Osteoblast (primary cell): ENCODE measurements around the gene GSAP. TPM values are rescaled to one million over a fixed set of nuclear protein-coding genes. Genes with fewer than 3 reads are reported as not detected.
"Not testable (repeated sequence)": the region's sequence is repeated elsewhere in the genome, so short reads cannot be mapped to it uniquely, and the experiment has no call there.

ENCODE experiments used
- DNase-seq: peaks from one replicate; pipeline ENCODE4 v3.0.0; 2011; ENCODE audit warnings: low spot score, mixed read lengths; ENCODE audit not compliant: insufficient read length; ENCODE audit errors: missing footprints
- H2AFZ ChIP-seq: 2 replicates; pipeline ENCODE4 v1.6.0; 2011; ENCODE audit warnings: mild to moderate bottlenecking, low read length
- H3K27ac ChIP-seq: 2 replicates; pipeline ENCODE4 v1.5.1; 2011; ENCODE audit warnings: mild to moderate bottlenecking, low read depth, low read length, moderate library complexity
- H3K27me3 ChIP-seq: 2 replicates; pipeline ENCODE4 v1.6.0; 2012; ENCODE audit warnings: mild to moderate bottlenecking, control low read depth, inconsistent platforms, low read length, moderate library complexity; ENCODE audit not compliant: insufficient read depth
- H3K36me3 ChIP-seq: 2 replicates; pipeline ENCODE4 v1.5.1; 2011; ENCODE audit warnings: mild to moderate bottlenecking, low read length, control low read depth, moderate library complexity; ENCODE audit not compliant: insufficient read depth
- H3K4me1 ChIP-seq: 2 replicates; pipeline ENCODE4 v1.5.1; 2011; ENCODE audit warnings: mild to moderate bottlenecking, low read length, control low read depth, moderate library complexity; ENCODE audit not compliant: insufficient read depth
- H3K4me2 ChIP-seq: 2 replicates; pipeline ENCODE4 v1.6.0; 2011; ENCODE audit warnings: mild to moderate bottlenecking, low read length; ENCODE audit not compliant: insufficient read depth
- H3K4me3 ChIP-seq: fragments of 200-600 bp; sonication (generic); 3 replicates; pipeline ENCODE4 v1.5.1; 2012; ENCODE audit warnings: mild to moderate bottlenecking, low read length, inconsistent platforms; ENCODE audit not compliant: insufficient read depth
- H3K79me2 ChIP-seq: 2 replicates; pipeline ENCODE4 v1.6.0; 2012; ENCODE audit warnings: mild to moderate bottlenecking, low read length, control low read depth, inconsistent platforms; ENCODE audit not compliant: insufficient read depth
- H3K9me3 ChIP-seq: 2 replicates; pipeline ENCODE4 v1.5.1; 2011; ENCODE audit warnings: low read depth, low read length, control low read depth
- H4K20me1 ChIP-seq: 2 replicates; pipeline ENCODE4 v1.6.0; 2012; ENCODE audit warnings: mild to moderate bottlenecking, low read length, control low read depth; ENCODE audit not compliant: insufficient read depth
- total RNA-seq: library from RNA; depleted of rRNA; stranded (reverse); fragments of >200 nt; gene quantifications from 2 replicates; pipeline ENCODE4 v1.2.3, GENCODE V29; 2012
- TF ChIP-seq, protein P1 (sequence below): IDR thresholded peaks from 2 replicates; pipeline ENCODE4 v1.5.1; 2011; ENCODE audit warnings: mild to moderate bottlenecking, low read depth, low read length, moderate library complexity; ENCODE audit errors: extremely low read depth

The GSAP gene
- total RNA-seq, 1 donor, result 13.0 TPM

DNA sequence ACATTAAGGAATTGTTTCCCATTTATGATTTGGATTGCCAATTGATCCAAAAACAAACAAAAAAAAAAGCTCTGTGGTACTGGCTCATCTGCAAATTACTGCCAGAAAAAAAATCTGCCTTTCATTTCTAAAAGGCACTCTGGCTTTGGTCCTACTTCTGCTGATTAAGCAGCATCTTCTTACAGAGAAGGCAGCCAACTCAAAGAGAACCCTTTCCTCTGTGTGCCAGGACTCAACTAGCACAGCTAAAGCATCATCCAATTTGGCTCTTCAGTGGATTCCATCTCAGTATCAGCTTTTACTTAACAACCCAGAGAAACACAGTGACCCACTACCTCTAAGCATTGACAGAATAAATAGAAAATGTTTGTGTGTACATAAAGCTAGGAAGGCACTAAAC is 80.6 kb downstream of the GSAP start:
- Histone ChIP-seq H3K36me3 (no peaks in the 10 kb centered on the region), H3K79me2 (no peaks in the 10 kb centered on the region), H3K4me1 (peaks cover 4% of the 10 kb centered on the region), H3K27me3 (no peaks in the 10 kb centered on the region), H3K27ac (no peak overlapping the region), H3K4me2 (no peak overlapping the region), H3K4me3 (no peak overlapping the region), H3K9me3 (no peaks in the 10 kb centered on the region), H4K20me1 (no peaks in the 10 kb centered on the region), H2AFZ (no peak overlapping the region)
- TF ChIP-seq, protein P1, sequence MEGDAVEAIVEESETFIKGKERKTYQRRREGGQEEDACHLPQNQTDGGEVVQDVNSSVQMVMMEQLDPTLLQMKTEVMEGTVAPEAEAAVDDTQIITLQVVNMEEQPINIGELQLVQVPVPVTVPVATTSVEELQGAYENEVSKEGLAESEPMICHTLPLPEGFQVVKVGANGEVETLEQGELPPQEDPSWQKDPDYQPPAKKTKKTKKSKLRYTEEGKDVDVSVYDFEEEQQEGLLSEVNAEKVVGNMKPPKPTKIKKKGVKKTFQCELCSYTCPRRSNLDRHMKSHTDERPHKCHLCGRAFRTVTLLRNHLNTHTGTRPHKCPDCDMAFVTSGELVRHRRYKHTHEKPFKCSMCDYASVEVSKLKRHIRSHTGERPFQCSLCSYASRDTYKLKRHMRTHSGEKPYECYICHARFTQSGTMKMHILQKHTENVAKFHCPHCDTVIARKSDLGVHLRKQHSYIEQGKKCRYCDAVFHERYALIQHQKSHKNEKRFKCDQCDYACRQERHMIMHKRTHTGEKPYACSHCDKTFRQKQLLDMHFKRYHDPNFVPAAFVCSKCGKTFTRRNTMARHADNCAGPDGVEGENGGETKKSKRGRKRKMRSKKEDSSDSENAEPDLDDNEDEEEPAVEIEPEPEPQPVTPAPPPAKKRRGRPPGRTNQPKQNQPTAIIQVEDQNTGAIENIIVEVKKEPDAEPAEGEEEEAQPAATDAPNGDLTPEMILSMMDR, result no peak
- peak; percentile 22 for DNase-seq

DNA sequence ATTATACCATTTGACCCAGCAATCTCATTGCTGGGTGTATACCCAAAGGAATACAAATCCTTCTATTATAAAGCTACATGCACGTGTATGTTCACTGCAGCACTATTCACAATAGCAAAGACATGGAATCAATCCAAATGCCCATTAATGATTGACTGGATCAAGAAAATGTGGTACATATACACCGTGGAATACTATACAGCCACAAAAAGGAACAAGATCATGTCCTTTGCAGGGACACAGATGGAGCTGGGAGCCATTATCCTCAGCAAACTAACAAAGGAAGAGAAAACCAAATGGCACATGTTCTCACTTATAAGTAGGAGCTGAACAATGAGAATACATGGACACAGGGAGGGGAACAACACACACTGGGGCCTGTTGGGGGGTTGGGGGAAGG is 82.1 kb downstream of the GSAP start:
- H3K27ac ChIP-seq, H3K4me2 ChIP-seq, H4K20me1 ChIP-seq, H3K4me3 ChIP-seq, H3K9me3 ChIP-seq, DNase-seq, H2AFZ ChIP-seq, H3K27me3 ChIP-seq, H3K36me3 ChIP-seq, H3K79me2 ChIP-seq: not testable (repeated sequence)
- H3K4me1 ChIP-seq, result peaks cover 18% of the 10 kb centered on the region

DNA sequence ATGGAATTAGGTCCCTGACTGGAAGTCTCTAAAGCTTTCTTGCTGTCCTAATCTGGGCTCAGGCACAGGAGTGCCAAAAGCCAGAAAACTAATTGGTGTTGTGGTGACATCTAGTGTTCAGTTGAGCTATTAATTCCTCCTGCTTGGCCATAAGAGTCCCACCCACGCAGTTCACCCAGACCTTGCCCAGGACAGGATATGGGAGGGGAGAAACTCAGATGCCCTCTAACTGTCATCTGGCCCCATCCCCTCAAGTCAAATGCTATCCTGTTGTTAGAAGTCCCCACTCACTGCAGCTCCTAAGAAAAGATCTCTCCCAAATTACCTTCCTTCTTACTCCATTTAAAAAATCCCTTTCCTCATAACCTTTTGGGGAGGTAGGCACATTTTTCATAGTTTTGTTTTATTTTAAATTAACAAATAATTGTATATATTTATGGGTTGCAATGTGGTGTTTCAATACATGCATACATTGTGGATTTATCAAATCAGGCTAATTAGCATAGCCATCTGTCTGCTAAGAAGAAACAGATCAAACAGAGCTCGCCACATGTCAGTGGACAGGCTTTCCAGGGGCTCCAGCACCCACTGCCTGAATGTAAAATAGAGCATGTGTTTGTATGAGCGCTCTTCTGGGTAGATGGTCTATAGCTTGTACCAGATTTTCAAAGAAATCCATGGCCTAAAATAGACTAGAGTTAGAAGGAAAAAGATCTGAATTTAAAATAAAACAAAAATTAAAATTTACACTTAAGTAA is 84.0 kb downstream of the GSAP start:
- peaks cover 37% of the 10 kb centered on the region for H3K4me1 ChIP-seq
- H3K79me2 ChIP-seq, result no peaks in the 10 kb centered on the region
- TF ChIP-seq, protein P1, result peak; percentile 72
- no peak overlapping the region for H3K4me3 ChIP-seq
- no peak overlapping the region for H3K4me2 ChIP-seq
- H3K9me3 ChIP-seq, result no peaks in the 10 kb centered on the region
- no peak overlapping the region for H3K27ac ChIP-seq
- no peaks in the 10 kb centered on the region for H3K27me3 ChIP-seq
- H2AFZ ChIP-seq, result no peak overlapping the region
- no peaks in the 10 kb centered on the region for H4K20me1 ChIP-seq
- DNase-seq, result peak; percentile 93
- no peaks in the 10 kb centered on the region for H3K36me3 ChIP-seq

DNA sequence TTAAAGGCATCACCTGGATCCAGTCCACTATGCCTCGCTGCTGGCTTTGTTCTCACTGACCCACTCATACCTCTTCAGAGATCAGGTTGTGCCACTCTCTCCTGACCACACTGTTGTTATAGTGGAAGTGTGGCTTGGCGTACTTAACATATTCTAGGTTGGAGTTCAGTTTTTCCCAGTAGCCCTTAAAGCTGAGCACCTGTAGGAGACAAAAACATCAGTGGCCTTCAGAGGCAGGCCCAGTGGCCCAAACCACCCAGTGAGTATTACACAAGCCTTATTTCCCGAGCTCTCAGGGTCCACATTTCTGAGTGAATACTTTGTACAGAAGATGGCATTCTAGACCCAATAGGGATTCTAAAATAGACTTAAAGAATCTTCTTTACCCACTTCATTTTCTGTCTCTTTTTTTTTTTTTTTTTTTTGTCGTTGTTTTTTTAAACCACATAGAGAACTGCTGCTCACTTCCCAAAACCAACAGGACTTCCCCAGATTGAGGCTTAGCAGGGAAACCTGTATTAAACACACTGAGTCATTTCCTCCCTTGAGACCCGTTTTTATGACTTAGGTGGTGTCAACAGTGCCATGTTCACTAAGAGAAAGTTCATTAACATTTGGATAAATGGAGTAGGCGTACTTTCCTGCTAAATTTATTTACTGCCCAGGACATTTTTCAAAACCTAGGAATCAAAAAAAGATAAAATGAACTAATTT is 85.8 kb downstream of the GSAP start:
- Histone ChIP-seq H3K27me3 (no peaks in the 10 kb centered on the region), H3K4me1 (peaks cover 50% of the 10 kb centered on the region), H3K4me2 (no peak overlapping the region), H3K4me3 (no peak overlapping the region), H3K9me3 (no peaks in the 10 kb centered on the region), H3K36me3 (no peaks in the 10 kb centered on the region), H2AFZ (no peak overlapping the region), H3K79me2 (no peaks in the 10 kb centered on the region), H3K27ac (no peak overlapping the region), H4K20me1 (no peaks in the 10 kb centered on the region)
- DNase-seq, result no peak
- TF ChIP-seq, protein P1, result no peak
